ENCODE data around the gene NKAIN2. TPM values are rescaled to one million over a fixed set of nuclear protein-coding genes. Genes with fewer than 3 reads are reported as not detected.
"Not testable (repeated sequence)": the region's sequence is repeated elsewhere in the genome, so short reads cannot be mapped to it uniquely, and the experiment has no call there.

Gene NKAIN2
- polyA plus RNA-seq, 1 donor (not counting 4 experiments of a cell fraction or from before 2014, with no cell fraction given), result 0.13 TPM

- no peak overlapping the region for H3K4me3 ChIP-seq (ENCODE audit: control insufficient read depth in 2 of 3, extremely low read depth in 1 of 3, insufficient read depth in 2 of 3, low read depth in 1 of 3, low read length in 3 of 3)
- H3K27me3 ChIP-seq (ENCODE audit: control insufficient read depth, extremely low read depth, insufficient read depth, low read length), result no peaks in the 10 kb centered on the region
- FAIRE-seq, result no peak
- no peaks in the 10 kb centered on the region for H3K79me2 ChIP-seq (ENCODE audit: control insufficient read depth, insufficient read depth, low read length)
- no peak overlapping the region for H3K4me2 ChIP-seq (ENCODE audit: control insufficient read depth, extremely low read depth, insufficient read depth, low read depth, low read length)
- no peak overlapping the region for H2AFZ ChIP-seq (ENCODE audit: control insufficient read depth, low read length)
- dilution Hi-C loops (cut with MboI; ENCODE audit: extremely low pct_ligation_motif_present, low sequenced_read_pairs), result no loop called here
- no peaks in the 10 kb centered on the region for H3K36me3 ChIP-seq (ENCODE audit: control insufficient read depth in 2 of 2, extremely low read depth in 1 of 2, insufficient read depth in 2 of 2, low read length in 2 of 2)
- H3K27ac ChIP-seq (ENCODE audit: control insufficient read depth, insufficient read depth, low read length), result no peak overlapping the region
- TF ChIP-seq EZH2 (IDR thresholded peaks at IDR 0.05; ENCODE audit: low read length), result no peak
- no peak for TF ChIP-seq CTCF (optimal IDR thresholded peaks at IDR 0.05 in 1 of 3, IDR thresholded peaks at IDR 0.05 in 1 of 3, conservative IDR thresholded peaks at IDR 0.05 in 1 of 3; ENCODE audit: extremely low read depth in 1 of 3, insufficient read depth in 2 of 3, low read length in 3 of 3)
- H4K20me1 ChIP-seq (ENCODE audit: control insufficient read depth, extremely low read depth, insufficient read depth, low read length), result no peaks in the 10 kb centered on the region
- no peaks in the 10 kb centered on the region for H3K9me3 ChIP-seq (ENCODE audit: control insufficient read depth, low read depth, low read length)
- H3K9ac ChIP-seq (ENCODE audit: control insufficient read depth, extremely low read depth, insufficient read depth, low read length), result no peak overlapping the region
- no peaks in the 10 kb centered on the region for H3K9me1 ChIP-seq (ENCODE audit: control insufficient read depth, extremely low read depth, insufficient read depth, low read length)
- no peak for DNase-seq (ENCODE audit: low read depth, low spot score)
- no peaks in the 10 kb centered on the region for H3K4me1 ChIP-seq (ENCODE audit: control insufficient read depth, extremely low read depth, insufficient read depth, low read length)
These were observed 920.0 kb downstream of the NKAIN2 start for GRCh38 chr6:124723671-124724070.

- FAIRE-seq; dilution Hi-C loops (cut with MboI; ENCODE audit: extremely low pct_ligation_motif_present, low sequenced_read_pairs): not testable (repeated sequence)
These were observed 934.1 kb downstream of the NKAIN2 start for GRCh38 chr6:124737804-124738203.

GRCh38 chr6:124738482-124738881, 934.8 kb downstream of the NKAIN2 start:
- no peaks in the 10 kb centered on the region for H3K9me3 ChIP-seq (ENCODE audit: control insufficient read depth, low read depth, low read length)
- no peak overlapping the region for H3K4me3 ChIP-seq (ENCODE audit: control insufficient read depth in 2 of 3, extremely low read depth in 1 of 3, insufficient read depth in 2 of 3, low read depth in 1 of 3, low read length in 3 of 3)
- no peaks in the 10 kb centered on the region for H3K79me2 ChIP-seq (ENCODE audit: control insufficient read depth, insufficient read depth, low read length)
- H4K20me1 ChIP-seq (ENCODE audit: control insufficient read depth, extremely low read depth, insufficient read depth, low read length), result no peaks in the 10 kb centered on the region
- no peaks in the 10 kb centered on the region for H3K36me3 ChIP-seq (ENCODE audit: control insufficient read depth in 2 of 2, extremely low read depth in 1 of 2, insufficient read depth in 2 of 2, low read length in 2 of 2)
- H3K9ac ChIP-seq (ENCODE audit: control insufficient read depth, extremely low read depth, insufficient read depth, low read length), result no peak overlapping the region
- TF ChIP-seq CTCF (optimal IDR thresholded peaks at IDR 0.05 in 1 of 3, IDR thresholded peaks at IDR 0.05 in 1 of 3, conservative IDR thresholded peaks at IDR 0.05 in 1 of 3; ENCODE audit: extremely low read depth in 1 of 3, insufficient read depth in 2 of 3, low read length in 3 of 3) (no peak), EZH2 (IDR thresholded peaks at IDR 0.05; ENCODE audit: low read length) (no peak)
- no peak overlapping the region for H3K27ac ChIP-seq (ENCODE audit: control insufficient read depth, insufficient read depth, low read length)
- H3K9me1 ChIP-seq (ENCODE audit: control insufficient read depth, extremely low read depth, insufficient read depth, low read length), result no peaks in the 10 kb centered on the region
- H2AFZ ChIP-seq (ENCODE audit: control insufficient read depth, low read length), result no peak overlapping the region
- no peak overlapping the region for H3K4me2 ChIP-seq (ENCODE audit: control insufficient read depth, extremely low read depth, insufficient read depth, low read depth, low read length)
- DNase-seq (ENCODE audit: low read depth, low spot score) (no peak), FAIRE-seq (no peak)
- dilution Hi-C loops (cut with MboI; ENCODE audit: extremely low pct_ligation_motif_present, low sequenced_read_pairs), result no loop called here
- H3K4me1 ChIP-seq (ENCODE audit: control insufficient read depth, extremely low read depth, insufficient read depth, low read length), result peaks cover 26% of the 10 kb centered on the region
- H3K27me3 ChIP-seq (ENCODE audit: control insufficient read depth, extremely low read depth, insufficient read depth, low read length), result no peaks in the 10 kb centered on the region

More at GRCh38 chr6:124737804-124738203, 934.1 kb downstream of the NKAIN2 start:
- not testable (repeated sequence) for H3K27me3 ChIP-seq (ENCODE audit: control insufficient read depth, extremely low read depth, insufficient read depth, low read length); H3K36me3 ChIP-seq (ENCODE audit: control insufficient read depth in 2 of 2, extremely low read depth in 1 of 2, insufficient read depth in 2 of 2, low read length in 2 of 2); H3K27ac ChIP-seq (ENCODE audit: control insufficient read depth, insufficient read depth, low read length); H3K9ac ChIP-seq (ENCODE audit: control insufficient read depth, extremely low read depth, insufficient read depth, low read length); H3K9me3 ChIP-seq (ENCODE audit: control insufficient read depth, low read depth, low read length); H3K79me2 ChIP-seq (ENCODE audit: control insufficient read depth, insufficient read depth, low read length); DNase-seq (ENCODE audit: low read depth, low spot score); H2AFZ ChIP-seq (ENCODE audit: control insufficient read depth, low read length); H3K9me1 ChIP-seq (ENCODE audit: control insufficient read depth, extremely low read depth, insufficient read depth, low read length); H3K4me2 ChIP-seq (ENCODE audit: control insufficient read depth, extremely low read depth, insufficient read depth, low read depth, low read length); H3K4me3 ChIP-seq (ENCODE audit: control insufficient read depth in 2 of 3, extremely low read depth in 1 of 3, insufficient read depth in 2 of 3, low read depth in 1 of 3, low read length in 3 of 3); H4K20me1 ChIP-seq (ENCODE audit: control insufficient read depth, extremely low read depth, insufficient read depth, low read length)
- peaks cover 19% of the 10 kb centered on the region for H3K4me1 ChIP-seq (ENCODE audit: control insufficient read depth, extremely low read depth, insufficient read depth, low read length)
